ENCODE measurements around the gene SHISAL1. TPM values are rescaled to one million over a fixed set of nuclear protein-coding genes. Genes with fewer than 3 reads are reported as not detected.

The SHISAL1 gene
- total RNA-seq, 1 experiment from 2014 or later = 0.32 TPM

DNA sequence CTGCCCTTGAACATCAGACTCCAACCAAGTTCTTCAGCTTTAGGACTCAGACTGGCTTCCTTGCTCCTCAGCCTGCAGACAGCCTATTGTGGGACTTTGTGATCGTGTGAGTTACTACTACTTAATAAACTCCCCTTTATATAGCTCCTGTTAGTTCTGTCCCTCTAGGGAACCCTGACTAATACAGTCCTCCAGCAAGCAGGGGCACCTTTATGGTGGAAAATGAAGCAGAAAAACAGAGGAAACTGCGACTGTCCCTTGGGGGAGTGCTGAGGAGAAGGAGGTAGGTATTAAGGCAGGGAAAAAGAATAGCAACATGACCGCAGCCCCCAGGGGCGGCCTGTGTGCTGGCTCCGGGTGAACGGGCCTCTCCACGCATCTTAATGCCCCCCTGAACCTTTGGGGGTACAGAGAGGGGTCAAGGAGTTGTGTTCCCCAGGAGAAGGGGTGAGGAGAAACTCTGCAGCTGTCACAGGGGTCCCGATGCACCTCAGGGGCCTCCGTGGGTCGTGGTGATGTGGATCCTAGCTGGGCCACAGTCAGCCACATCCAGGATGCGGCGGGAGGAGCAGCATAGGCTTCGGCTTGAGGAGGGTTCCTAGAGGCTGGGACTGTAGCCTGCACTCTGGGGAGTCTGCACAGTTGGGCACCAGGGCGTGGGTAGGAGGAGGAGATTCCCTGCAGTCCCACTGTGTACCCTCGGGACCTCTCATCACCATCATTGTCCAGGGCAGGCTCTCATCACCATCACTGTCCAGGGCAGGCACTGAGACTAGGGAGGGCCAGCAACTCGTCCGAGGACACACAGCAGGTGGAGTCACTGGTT is 34.3 kb downstream of the SHISAL1 start:
- DNase-seq (ENCODE audit: low read depth) = no peak

- no peak for DNase-seq (ENCODE audit: low read depth)
Observed at GRCh38 chr22:44277386-44278135, 35.2 kb downstream of the SHISAL1 start.

GRCh38 chr22:44276706-44277356 is 35.9 kb downstream of the SHISAL1 start:
- no peak for DNase-seq (ENCODE audit: low read depth)

DNA sequence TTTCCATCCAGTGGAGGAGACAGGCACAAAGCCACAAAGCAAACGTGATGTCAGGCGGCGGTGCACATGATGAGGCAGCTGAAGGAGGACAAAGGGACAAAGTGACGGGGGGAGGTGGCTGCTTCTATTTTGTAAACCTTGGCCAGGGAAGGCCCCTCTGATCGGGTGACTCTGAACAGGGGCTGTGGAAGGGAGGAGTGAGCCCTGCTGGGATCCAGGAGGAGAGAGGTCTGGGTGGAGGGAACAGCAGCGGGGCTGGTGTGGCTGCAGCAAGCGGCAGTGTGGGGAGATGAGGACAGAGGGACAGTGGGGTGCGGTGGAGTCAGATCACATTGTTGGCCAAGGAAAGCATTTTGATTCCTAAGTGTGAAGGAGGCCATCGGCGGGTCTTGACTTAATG is 36.7 kb downstream of the SHISAL1 start:
- no peak for DNase-seq (ENCODE audit: low read depth)

DNA sequence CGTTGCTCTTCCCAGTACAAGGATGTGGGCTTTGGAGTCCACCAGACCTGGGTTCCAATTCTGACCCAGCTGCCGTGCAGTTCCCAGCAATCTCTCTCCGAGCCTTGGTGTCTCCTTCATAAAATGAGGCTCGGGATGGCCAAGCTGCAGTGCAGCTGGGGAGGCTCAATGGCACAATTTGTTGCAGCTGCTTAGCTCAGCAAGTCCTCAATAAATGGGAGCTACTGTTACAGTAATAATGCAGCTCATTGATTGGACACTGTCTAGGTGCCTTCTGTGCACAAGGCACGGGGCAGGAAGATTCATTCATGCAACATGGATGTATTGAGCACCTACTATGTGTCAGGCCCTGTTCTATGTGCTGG is 37.1 kb downstream of the SHISAL1 start:
- DNase-seq (ENCODE audit: low read depth) = no peak

GRCh38 chr22:44274918-44275630 is 37.7 kb downstream of the SHISAL1 start:
- no peak for DNase-seq (ENCODE audit: low read depth)

DNA sequence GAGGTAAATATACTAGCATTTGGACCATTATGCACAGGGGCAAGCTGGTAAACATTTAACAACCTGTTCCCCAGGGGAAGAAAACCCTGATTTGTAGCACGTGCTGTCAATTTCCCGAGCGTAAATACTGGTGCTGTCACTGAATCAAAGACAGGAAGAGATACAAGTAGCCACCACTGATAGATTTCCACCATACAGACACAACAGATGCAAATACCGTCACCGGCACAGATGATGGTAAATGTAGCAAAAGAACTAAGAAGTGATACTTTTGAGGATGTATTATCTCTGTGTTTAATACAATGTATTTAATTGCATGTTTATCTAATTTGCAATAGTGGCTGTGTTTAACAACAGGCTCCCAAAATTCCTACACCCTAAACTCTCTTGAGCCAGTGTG is 39.6 kb downstream of the SHISAL1 start:
- no peak for DNase-seq (ENCODE audit: low read depth)

DNA sequence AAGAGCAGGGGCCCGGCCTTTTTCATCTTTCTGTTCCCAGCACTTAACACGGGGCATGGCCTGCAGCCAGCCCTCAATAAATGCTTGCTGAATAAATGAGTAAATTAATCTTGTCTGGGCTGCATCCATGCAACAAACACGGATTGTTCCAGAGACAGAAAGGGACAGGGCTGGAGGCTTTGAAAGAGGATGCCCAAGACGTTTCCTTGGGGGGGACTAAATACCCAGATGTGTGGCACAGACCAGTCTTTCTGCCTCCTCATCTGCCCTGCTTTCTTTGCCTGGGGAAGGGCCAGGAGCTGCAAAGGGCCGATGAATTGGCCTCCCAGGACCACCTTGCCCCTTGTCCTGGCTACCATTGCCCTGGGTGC is 40.4 kb downstream of the SHISAL1 start:
- DNase-seq (ENCODE audit: low read depth) = no peak

DNA sequence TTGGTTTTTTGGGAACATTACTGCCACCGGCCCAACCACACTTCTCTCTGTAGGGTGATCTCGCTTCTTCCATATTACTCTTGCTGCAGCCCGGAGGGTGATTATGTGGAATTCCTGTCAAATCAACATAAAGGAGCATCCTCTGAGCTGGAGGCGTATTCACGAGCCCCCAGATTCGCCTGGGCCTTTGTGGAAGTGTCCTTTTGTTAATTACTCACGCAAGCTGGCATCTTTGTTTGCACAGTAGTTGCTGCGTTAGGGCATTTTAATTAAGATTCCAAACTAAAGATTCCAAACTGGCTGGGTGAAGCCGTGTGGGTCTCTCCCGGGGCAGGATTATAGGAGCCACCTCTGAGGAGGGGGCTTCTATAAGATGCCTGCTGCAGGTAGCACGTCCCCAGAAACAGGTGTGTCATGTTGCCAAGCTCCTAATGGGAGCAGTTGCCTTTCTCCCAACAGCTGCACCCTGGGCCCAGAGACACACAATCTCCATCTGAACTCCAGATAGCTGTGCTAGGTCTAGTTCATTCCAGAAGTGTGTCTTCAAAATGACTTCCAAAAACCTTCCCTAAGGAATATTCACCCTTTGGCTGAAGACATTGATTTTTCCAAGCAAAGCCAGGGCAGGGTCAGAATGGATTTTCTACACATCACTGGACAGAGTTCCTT is 40.9 kb downstream of the SHISAL1 start:
- no peak for DNase-seq (ENCODE audit: low read depth)

GRCh38 chr22:44271010-44271500 is 41.7 kb downstream of the SHISAL1 start:
- DNase-seq (ENCODE audit: low read depth) = no peak

DNA sequence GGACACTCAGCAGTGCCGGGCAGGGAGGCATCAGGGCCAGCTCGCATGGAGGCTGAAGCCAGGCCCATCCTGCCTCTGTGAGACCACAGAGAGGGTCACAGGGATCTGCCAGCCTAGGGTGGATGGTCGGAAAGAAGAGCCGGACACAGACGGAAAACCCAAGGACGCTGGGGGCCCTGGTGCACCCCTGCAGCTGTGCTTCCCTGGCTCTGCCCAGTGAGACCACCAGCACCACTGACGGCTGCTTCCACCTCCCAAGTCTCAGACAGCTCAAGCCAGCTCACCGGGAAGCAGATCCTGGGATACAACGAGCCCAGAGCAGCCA is 42.2 kb downstream of the SHISAL1 start:
- DNase-seq (ENCODE audit: low read depth) = no peak

DNA sequence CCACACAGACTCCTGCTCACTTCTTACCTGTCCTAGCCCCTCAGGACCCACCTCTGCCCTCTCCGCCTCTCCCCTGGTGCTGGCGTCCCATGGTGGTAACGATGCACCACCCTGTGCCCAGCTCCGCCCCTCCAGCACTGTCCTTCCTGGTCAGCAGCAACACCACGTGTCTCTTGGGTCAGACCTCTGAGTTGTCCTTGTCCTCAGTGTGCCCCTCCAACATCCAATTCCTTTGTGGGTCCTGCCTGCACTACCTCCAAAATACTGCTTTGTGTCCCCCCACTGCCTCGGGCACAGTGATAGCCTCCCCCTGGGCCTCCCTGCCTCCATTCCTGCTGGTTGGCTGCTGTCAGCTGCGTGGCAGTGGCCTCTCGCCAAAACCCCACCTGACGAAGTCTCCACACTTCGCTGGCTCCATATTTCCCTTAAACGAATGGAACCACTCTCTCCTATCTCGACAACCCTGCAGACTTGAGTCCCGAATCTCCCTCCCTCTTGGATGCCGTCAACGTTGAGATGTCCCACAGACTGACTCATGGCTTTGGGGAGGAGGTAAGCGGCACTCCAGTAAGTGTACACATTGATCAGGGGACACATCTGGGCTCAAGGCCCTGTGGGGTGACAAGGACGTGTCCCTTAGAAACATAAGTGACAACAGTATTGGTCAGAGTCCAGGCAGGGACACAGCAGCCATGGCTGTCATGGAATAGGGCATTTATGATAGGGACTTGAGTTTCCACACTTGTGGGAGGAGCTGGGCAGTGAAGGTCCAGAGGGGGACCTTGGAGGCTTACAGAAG is 42.8 kb downstream of the SHISAL1 start:
- no peak for DNase-seq (ENCODE audit: low read depth)

DNA sequence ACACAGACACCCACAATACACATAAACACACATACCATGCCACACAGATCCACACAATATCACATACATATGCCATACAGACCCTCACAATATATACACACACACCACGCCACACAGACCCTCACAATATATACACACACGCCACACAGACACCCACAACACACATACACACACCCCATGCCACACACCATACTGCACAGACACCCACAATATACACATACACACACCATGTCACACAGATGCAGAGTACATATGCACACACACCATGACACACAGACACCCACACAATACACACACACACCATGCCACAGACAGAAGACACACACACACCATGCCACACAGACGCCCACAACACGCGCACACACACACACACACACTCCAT is 43.6 kb downstream of the SHISAL1 start:
- no peak for DNase-seq (ENCODE audit: low read depth)

DNA sequence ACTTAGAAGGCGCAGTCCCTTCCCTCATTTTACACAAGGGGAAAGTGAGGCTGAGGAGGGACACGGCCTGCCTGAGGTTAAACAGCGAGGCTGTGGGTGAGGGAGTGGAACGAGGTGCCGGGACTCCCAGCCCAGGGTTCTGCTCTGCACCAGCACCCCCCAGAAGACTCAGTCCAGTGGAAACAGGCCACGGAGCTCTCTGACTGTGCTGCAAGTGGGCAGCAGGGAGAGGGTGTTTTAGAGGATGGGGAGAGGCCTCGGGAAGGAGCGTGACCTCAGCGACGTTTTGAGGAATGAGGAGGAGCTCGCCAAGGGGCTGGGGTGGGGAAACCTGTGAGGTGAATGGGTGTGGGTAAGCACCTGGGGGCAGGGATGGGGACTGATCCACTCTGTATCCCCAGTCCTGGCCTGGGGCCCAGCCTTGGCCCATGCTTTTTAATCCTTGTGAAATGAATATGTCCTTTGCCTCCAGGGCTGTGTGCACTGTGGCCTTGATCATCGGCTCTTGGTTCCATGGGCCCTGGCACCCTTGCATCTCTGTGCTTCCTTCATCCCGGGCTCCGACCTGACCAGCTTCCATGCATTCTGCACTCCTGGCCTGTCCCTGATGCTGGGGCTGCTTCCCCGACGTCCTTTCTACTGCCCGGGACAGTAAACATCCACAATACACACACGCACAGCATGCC is 44.2 kb downstream of the SHISAL1 start:
- no peak for DNase-seq (ENCODE audit: low read depth)

- no peak for DNase-seq (ENCODE audit: low read depth)
Observed at GRCh38 chr22:44267856-44268255, 44.9 kb downstream of the SHISAL1 start.

GRCh38 chr22:44266796-44267760 is 45.7 kb downstream of the SHISAL1 start:
- peak; percentile 12 for DNase-seq (ENCODE audit: low read depth)

DNA sequence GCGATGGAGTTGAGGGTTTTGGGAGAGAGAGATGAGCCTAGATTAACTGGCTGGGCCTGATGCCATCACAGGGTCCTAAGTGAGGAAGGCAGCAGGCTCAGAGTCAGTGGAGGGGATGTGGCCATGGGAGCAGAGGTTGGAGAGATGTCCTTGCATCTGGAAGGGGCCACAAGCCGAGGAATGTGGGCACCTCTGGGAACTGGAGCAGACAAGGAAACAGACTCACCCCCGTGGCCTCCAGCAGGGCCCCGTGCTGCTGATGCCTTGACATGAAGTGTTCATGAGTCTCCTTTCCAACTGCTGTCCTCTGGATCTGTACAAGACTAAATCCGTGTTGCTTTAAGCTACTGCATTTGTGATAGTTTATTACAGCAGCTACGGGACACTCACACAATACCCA is 49.2 kb downstream of the SHISAL1 start:
- no peak for DNase-seq (ENCODE audit: low read depth)

GRCh38 chr22:44261861-44262595 is 50.7 kb downstream of the SHISAL1 start:
- no peak for DNase-seq (ENCODE audit: low read depth)
